K562 (cell line): ENCODE results near the gene ZW10. TPM values are rescaled to one million over a fixed set of nuclear protein-coding genes. Genes with fewer than 3 reads are reported as not detected.

Source experiments
- ATAC-seq: fragments of 200-7000 bp; cut with Tn5 transposase; 3 replicates; pipeline ENCODE4 v1.9.1; 2020; ENCODE audit warnings: moderate library complexity
- BruUV-seq: library from RNA; stranded (reverse); fragments of 400-500 nt; replicated peaks from 2 replicates; lab custom pipeline; 2021; lab: Mats Ljungman, UMichigan
- CTCF ChIA-PET: fragments of 300-600 bp; formaldehyde crosslinking; extraction: SDS; loops from one replicate; lab custom pipeline; 2021; ENCODE audit warnings: low intra/inter-chr PET ratio; lab: Yijun Ruan, JAX
- POLR2A ChIA-PET: fragments of 300-600, 350-650 bp; sonication (Branson Sonifier 250); formaldehyde crosslinking; extraction: SDS; loops from one replicate; lab custom pipeline; 2021; ENCODE audit warnings: antibody characterized with exemption, inconsistent platforms; lab: Yijun Ruan, JAX
- DNase-seq, 4 experiments: peaks; one replicate each; pipeline versions ENCODE4 v3.0.0 to v3.0.0-alpha.2; 2011 to 2018; ENCODE audit warnings: low spot score in 3 of 4, mixed read lengths in 3 of 4; ENCODE audit errors: extremely low read depth in 1 of 4
- FAIRE-seq: peaks from 2 replicates; lab custom pipeline; 2011; peaks lifted over from hg19 to GRCh38; lab: Jason Lieb, UNC
- H2AFZ ChIP-seq: 2 replicates; pipeline ENCODE4 v1.6.0; 2011; ENCODE audit warnings: low read depth, low read length, control low read depth, inconsistent platforms
- H3K27ac ChIP-seq: fragments of 200-600 bp; 3 replicates; pipeline ENCODE4 v1.8.0; 2011; ENCODE audit warnings: low read depth, mild to moderate bottlenecking, control low read depth, inconsistent platforms, low read length, moderate library complexity, mixed read lengths; ENCODE audit errors: extremely low read depth
- H3K27me3 ChIP-seq, 2 experiments: fragments of 300-600 bp in 1 of 2; 2 replicates in 1 of 2; 3 replicates in 1 of 2; pipeline versions ENCODE4 v1.6.0 to v1.8.0; 2011; ENCODE audit warnings: inconsistent platforms in 2 of 2, low read length in 2 of 2, mild to moderate bottlenecking in 1 of 2, mixed read lengths in 1 of 2, moderate library complexity in 1 of 2; ENCODE audit not compliant: control insufficient read depth in 2 of 2, insufficient read depth in 2 of 2
- H3K36me3 ChIP-seq: fragments of 300-600 bp; 3 replicates; pipeline ENCODE4 v1.8.0; 2011; ENCODE audit warnings: mild to moderate bottlenecking, low read length, inconsistent platforms; ENCODE audit not compliant: control insufficient read depth, insufficient read depth
- H3K4me1 ChIP-seq, 2 experiments: fragments of 200-600 bp in 1 of 2; replicated peaks in 1 of 2; 2 replicates in 1 of 2; 3 replicates in 1 of 2; pipeline versions ENCODE4 v1.5.1 to v1.8.0; 2011; ENCODE audit warnings: inconsistent platforms in 2 of 2, low read length in 2 of 2, mild to moderate bottlenecking in 1 of 2, mixed read lengths in 1 of 2, moderate library complexity in 1 of 2; ENCODE audit not compliant: control insufficient read depth in 2 of 2, insufficient read depth in 2 of 2
- H3K4me2 ChIP-seq: 2 replicates; pipeline ENCODE4 v1.6.1; 2011; ENCODE audit warnings: low read length, control low read depth, inconsistent platforms, mixed read lengths; ENCODE audit not compliant: insufficient read depth
- H3K4me3 ChIP-seq: fragments of 200-600 bp; sonication (generic), shearing (Covaris generic); 2 replicates; pipeline ENCODE4 v1.5.1; 2016; ENCODE audit warnings: control low read depth, inconsistent platforms
- H3K79me2 ChIP-seq: fragments of 200-600 bp; 3 replicates; pipeline ENCODE4 v1.8.0; 2011; ENCODE audit warnings: low read length, inconsistent platforms; ENCODE audit not compliant: control insufficient read depth, insufficient read depth
- H3K9ac ChIP-seq, 2 experiments: 2 replicates each; pipeline versions ENCODE4 v1.6.0 to v1.6.1; 2011; ENCODE audit warnings: low read depth in 2 of 2, low read length in 2 of 2, control low read depth in 1 of 2, inconsistent platforms in 1 of 2, mild to moderate bottlenecking in 1 of 2, mixed read lengths in 1 of 2; ENCODE audit not compliant: insufficient read depth in 1 of 2
- H3K9me1 ChIP-seq: one replicate; pipeline ENCODE4 v1.6.0; 2011; ENCODE audit warnings: inconsistent platforms, mild to moderate bottlenecking, low read length, moderate library complexity; ENCODE audit not compliant: control insufficient read depth, insufficient read depth
- H3K9me3 ChIP-seq: replicated peaks from 2 replicates; pipeline ENCODE4 v1.5.1; 2011; ENCODE audit warnings: low read depth, low read length, inconsistent platforms; ENCODE audit not compliant: control insufficient read depth, insufficient read depth
- H4K20me1 ChIP-seq: replicated peaks from 2 replicates; pipeline ENCODE4 v1.6.1; 2011; ENCODE audit warnings: low read length, inconsistent platforms, mixed read lengths; ENCODE audit not compliant: control insufficient read depth, insufficient read depth
- BDP1 ChIP-seq: IDR thresholded peaks from 3 replicates; pipeline ENCODE4 v1.6.1; 2011; ENCODE audit not compliant: insufficient read length, insufficient read depth
- DDX20 ChIP-seq: fragments of 450-650 bp; IDR thresholded peaks from 2 replicates; pipeline ENCODE4 v1.6.1; 2016; ENCODE audit warnings: missing genetic modification characterization, low read depth, mild to moderate bottlenecking, missing compliant biosample characterization, moderate library complexity
- NBN ChIP-seq: fragments of 450-650 bp; IDR thresholded peaks from 2 replicates; pipeline ENCODE4 v1.6.1; 2016; ENCODE audit warnings: low read depth, mild to moderate bottlenecking
- RBM39 ChIP-seq: fragments of 200-400 bp; formaldehyde crosslinking; optimal IDR thresholded peaks from 2 replicates; pipeline ENCODE3; 2018; ENCODE audit warnings: low read depth, low read length
- SOX6 ChIP-seq: fragments of 450-650 bp; IDR thresholded peaks from 2 replicates; pipeline ENCODE4 v1.6.1; 2014; ENCODE audit warnings: mild to moderate bottlenecking
- TAF7 ChIP-seq: fragments of 450-650 bp; IDR thresholded peaks from 2 replicates; pipeline ENCODE4 v1.6.1; 2016; ENCODE audit warnings: missing genetic modification characterization, missing compliant biosample characterization
- ZNF699 ChIP-seq: fragments of 250-450 bp; sonication (Bioruptor Pico); IDR thresholded peaks from 2 replicates; pipeline ENCODE4 v1.8.0; 2021; ENCODE audit warnings: mild to moderate bottlenecking, moderate library complexity; ENCODE audit not compliant: insufficient replicate concordance
- WGBS: fragments of 100-300 bp; shearing (Covaris generic); methylation state at CpG from one replicate; pipeline ENCODE4 v1.1.6; 2016; ENCODE audit warnings: low coverage, mixed read lengths; ENCODE audit not compliant: insufficient coverage; ENCODE audit errors: missing lambda C conversion rate; 5-methylcytosine and 5-hydroxymethylcytosine counted together
- in situ Hi-C: fragments of 300-500 bp; cut with MboI; formaldehyde crosslinking; loops from 4 replicates; pipeline ENCODE4 v1.15.0; 2018; ENCODE audit warnings: inconsistent platforms, mixed read lengths
- intact Hi-C: fragments of 100-400 bp; cut with micrococcal nuclease; formaldehyde crosslinking; loops from 2 replicates; pipeline ENCODE4 v1.14.2; 2022
- polyA plus RNA-seq, 8 experiments: library from polyadenylated mRNA; depleted of rRNA in 4 of 8; stranded (reverse) in 5 of 8; unstranded in 3 of 8; fragments of >200 nt; fragmentation: Nextera tagmentation in 2 of 8; fragmentation: Illumina TruSeq in 1 of 8; extraction: Ambion mirVana in 2 of 8; extraction: Trizol in 1 of 8; gene quantifications; 2 replicates each; pipeline versions ENCODE4 v1.2.1 to v1.2.3, GENCODE V29; 2011 to 2014; ENCODE audit warnings: inconsistent platforms in 1 of 8, missing spikeins in 1 of 8
- total RNA-seq, 7 experiments: library from RNA; depleted of rRNA in 6 of 7; stranded (reverse); fragments of >200 nt in 6 of 7; fragmentation: Illumina TruSeq in 2 of 7; extraction: Trizol in 2 of 7; gene quantifications; 2 replicates each; pipeline versions ENCODE4 v1.2.1 to v1.2.3, GENCODE V29; 2011 to 2021; ENCODE audit warnings: low replicate concordance in 1 of 7
- TF ChIP-seq, protein P1 (sequence below): sonication (generic); formaldehyde crosslinking; IDR thresholded peaks from 2 replicates; pipeline ENCODE4 v1.9.0; 2022; ENCODE audit warnings: mild to moderate bottlenecking, missing genetic modification reagents
- TF ChIP-seq, protein P2 (sequence below), 2 experiments: IDR thresholded peaks; 2 replicates each; pipeline ENCODE4 v1.6.1; 2012; ENCODE audit warnings: improper control_type of control experiment in 2 of 2, low read depth in 2 of 2, low read length in 2 of 2, borderline replicate concordance in 1 of 2
- TF ChIP-seq, protein P3 (sequence below): fragments of 450-650 bp; formaldehyde crosslinking; conservative IDR thresholded peaks from 2 replicates; pipeline ENCODE4 v1.4.0; 2022; ENCODE audit warnings: mild to moderate bottlenecking, missing genetic modification characterization

ZW10 gene
- total and polyA plus RNA-seq, 9 of the 15 experiments (the other 6 are each of a cell fraction or from before 2014, with no cell fraction given) = 9.4 to 37.7 (median 25.0) TPM

DNA sequence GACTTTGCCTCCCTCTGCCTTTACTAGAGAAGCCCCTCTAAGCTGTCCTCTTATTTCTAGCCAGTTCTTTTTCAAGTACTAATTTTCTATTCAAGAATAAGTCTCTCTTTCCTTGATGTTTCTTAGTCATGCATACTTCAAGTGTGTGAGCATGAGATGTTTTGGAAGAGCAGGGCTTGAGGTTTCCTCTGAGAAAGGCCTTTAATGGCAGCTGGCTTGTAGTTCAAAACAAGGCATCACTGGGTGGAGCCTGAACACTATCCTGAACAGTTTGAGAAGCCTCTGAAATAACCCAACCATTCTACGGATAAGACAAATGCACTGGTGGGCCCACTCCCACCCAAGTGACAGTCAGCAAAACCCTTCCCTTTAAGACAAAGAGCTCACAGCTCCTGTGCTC, 43.7 kb upstream of the ZW10 start:
- H3K4me1 ChIP-seq = no peaks in the 10 kb centered on the region
- TF ChIP-seq, protein P1, sequence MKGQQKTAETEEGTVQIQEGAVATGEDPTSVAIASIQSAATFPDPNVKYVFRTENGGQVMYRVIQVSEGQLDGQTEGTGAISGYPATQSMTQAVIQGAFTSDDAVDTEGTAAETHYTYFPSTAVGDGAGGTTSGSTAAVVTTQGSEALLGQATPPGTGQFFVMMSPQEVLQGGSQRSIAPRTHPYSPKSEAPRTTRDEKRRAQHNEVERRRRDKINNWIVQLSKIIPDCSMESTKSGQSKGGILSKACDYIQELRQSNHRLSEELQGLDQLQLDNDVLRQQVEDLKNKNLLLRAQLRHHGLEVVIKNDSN (CRISPR knock-in tag) = no peak
- no peak for TF ChIP-seq TAF7
- no peak for TF ChIP-seq NBN
- TF ChIP-seq BDP1 = no peak
- TF ChIP-seq, protein P2, sequence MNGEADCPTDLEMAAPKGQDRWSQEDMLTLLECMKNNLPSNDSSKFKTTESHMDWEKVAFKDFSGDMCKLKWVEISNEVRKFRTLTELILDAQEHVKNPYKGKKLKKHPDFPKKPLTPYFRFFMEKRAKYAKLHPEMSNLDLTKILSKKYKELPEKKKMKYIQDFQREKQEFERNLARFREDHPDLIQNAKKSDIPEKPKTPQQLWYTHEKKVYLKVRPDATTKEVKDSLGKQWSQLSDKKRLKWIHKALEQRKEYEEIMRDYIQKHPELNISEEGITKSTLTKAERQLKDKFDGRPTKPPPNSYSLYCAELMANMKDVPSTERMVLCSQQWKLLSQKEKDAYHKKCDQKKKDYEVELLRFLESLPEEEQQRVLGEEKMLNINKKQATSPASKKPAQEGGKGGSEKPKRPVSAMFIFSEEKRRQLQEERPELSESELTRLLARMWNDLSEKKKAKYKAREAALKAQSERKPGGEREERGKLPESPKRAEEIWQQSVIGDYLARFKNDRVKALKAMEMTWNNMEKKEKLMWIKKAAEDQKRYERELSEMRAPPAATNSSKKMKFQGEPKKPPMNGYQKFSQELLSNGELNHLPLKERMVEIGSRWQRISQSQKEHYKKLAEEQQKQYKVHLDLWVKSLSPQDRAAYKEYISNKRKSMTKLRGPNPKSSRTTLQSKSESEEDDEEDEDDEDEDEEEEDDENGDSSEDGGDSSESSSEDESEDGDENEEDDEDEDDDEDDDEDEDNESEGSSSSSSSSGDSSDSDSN (IDR thresholded peaks at IDR 0.05; ENCODE audit: borderline replicate concordance in 1 of 2, low read depth in 2 of 2, low read length in 2 of 2) = no peak
- no peak for TF ChIP-seq ZNF699 (CRISPR knock-in tag)
- TF ChIP-seq SOX6 = no peak
- TF ChIP-seq, protein P3, sequence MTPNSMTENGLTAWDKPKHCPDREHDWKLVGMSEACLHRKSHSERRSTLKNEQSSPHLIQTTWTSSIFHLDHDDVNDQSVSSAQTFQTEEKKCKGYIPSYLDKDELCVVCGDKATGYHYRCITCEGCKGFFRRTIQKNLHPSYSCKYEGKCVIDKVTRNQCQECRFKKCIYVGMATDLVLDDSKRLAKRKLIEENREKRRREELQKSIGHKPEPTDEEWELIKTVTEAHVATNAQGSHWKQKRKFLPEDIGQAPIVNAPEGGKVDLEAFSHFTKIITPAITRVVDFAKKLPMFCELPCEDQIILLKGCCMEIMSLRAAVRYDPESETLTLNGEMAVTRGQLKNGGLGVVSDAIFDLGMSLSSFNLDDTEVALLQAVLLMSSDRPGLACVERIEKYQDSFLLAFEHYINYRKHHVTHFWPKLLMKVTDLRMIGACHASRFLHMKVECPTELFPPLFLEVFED (CRISPR knock-in tag) = no peak
- TF ChIP-seq DDX20 (tag) = no peak
- TF ChIP-seq RBM39 = no peak
- BruUV-seq = no TSS peak
- H3K4me3 ChIP-seq = no peak overlapping the region
- intact Hi-C loops = no loop called here
- H4K20me1 ChIP-seq = no peaks in the 10 kb centered on the region
- in situ Hi-C loops = no loop called here
- H3K36me3 ChIP-seq = peaks cover 28% of the 10 kb centered on the region; the same call in 2 of the 3 replicates
- no peaks in the 10 kb centered on the region for H3K27me3 ChIP-seq
- FAIRE-seq (no peak), DNase-seq (no peak), ATAC-seq (no peak)
- H3K9me3 ChIP-seq = no peaks in the 10 kb centered on the region
- no peak overlapping the region for H2AFZ ChIP-seq
- H3K9me1 ChIP-seq = no peaks in the 10 kb centered on the region
- no peak overlapping the region for H3K27ac ChIP-seq
- 71% methylated on average over 1 of the region's 1 CpG for WGBS
- POLR2A ChIA-PET = interaction anchor here (0.7 kb wide), 1 partner anchor 15 kb away, joined by 3 read pairs; no protein-coding TSS in a partner anchor
- CTCF ChIA-PET = no interaction called here
- H3K9ac ChIP-seq = no peak overlapping the region
- H3K79me2 ChIP-seq = no peaks in the 10 kb centered on the region
- H3K4me2 ChIP-seq = no peak overlapping the region
